Ramos (cell line): ENCODE data around the gene TSPAN18.

Experiments used
- in situ Hi-C: fragments of 300-500 bp; cut with MboI; formaldehyde crosslinking; loops from one replicate; pipeline ENCODE4 v1.14.3; 2022; ENCODE audit warnings: low sequenced_read_pairs; ENCODE audit not compliant: unreplicated experiment

TSPAN18 gene

GRCh38 chr11:44709966-44710365 lies 16.8 kb upstream of the TSPAN18 start:
- in situ Hi-C loops, result no loop called here

- in situ Hi-C loops, result no loop called here
Observed at GRCh38 chr11:44711113-44711786, 15.5 kb upstream of the TSPAN18 start.

GRCh38 chr11:44711787-44712608 lies 14.8 kb upstream of the TSPAN18 start:
- in situ Hi-C loops, result no loop called here

GRCh38 chr11:44713022-44713421 lies 13.7 kb upstream of the TSPAN18 start:
- in situ Hi-C loops, result no loop called here

GRCh38 chr11:44716256-44716655 lies 10.5 kb upstream of the TSPAN18 start:
- in situ Hi-C loops, result no loop called here

- in situ Hi-C loops, result no loop called here
Observed at GRCh38 chr11:44718057-44718456, 8.7 kb upstream of the TSPAN18 start.

- in situ Hi-C loops, result no loop called here
Observed at GRCh38 chr11:44718612-44719390, 8.0 kb upstream of the TSPAN18 start.

GRCh38 chr11:44725016-44725685 lies 1.6 kb upstream of the TSPAN18 start:
- in situ Hi-C loops, result no loop called here

GRCh38 chr11:44725757-44726282 lies 942 bp upstream of the TSPAN18 start:
- in situ Hi-C loops, result no loop called here

GRCh38 chr11:44727114-44727372 lies 281 bp downstream of the TSPAN18 start:
- in situ Hi-C loops, result no loop called here

- in situ Hi-C loops, result no loop called here
Observed at GRCh38 chr11:44727373-44728287, 868 bp downstream of the TSPAN18 start.

- in situ Hi-C loops, result no loop called here
Observed at GRCh38 chr11:44728491-44728910, 1.7 kb downstream of the TSPAN18 start.

- in situ Hi-C loops, result no loop called here
Observed at GRCh38 chr11:44729063-44729462, 2.3 kb downstream of the TSPAN18 start.

- in situ Hi-C loops, result no loop called here
Observed at GRCh38 chr11:44729713-44730112, 3.0 kb downstream of the TSPAN18 start.

- in situ Hi-C loops, result no loop called here
Observed at GRCh38 chr11:44730775-44731174, 4.0 kb downstream of the TSPAN18 start.

GRCh38 chr11:44731685-44732430 lies 5.1 kb downstream of the TSPAN18 start:
- in situ Hi-C loops, result no loop called here

- in situ Hi-C loops, result no loop called here
Observed at GRCh38 chr11:44732564-44732963, 5.8 kb downstream of the TSPAN18 start.

- in situ Hi-C loops, result no loop called here
Observed at GRCh38 chr11:44733877-44734276, 7.1 kb downstream of the TSPAN18 start.
